Lung (tissue), 12 donors: ENCODE data around the gene IP6K3. TPM values are rescaled to one million over a fixed set of nuclear protein-coding genes. Genes with fewer than 3 reads are reported as not detected.

Source experiments
- ATAC-seq: fragments of 200-7000 bp; cut with Tn5 transposase; one replicate; pipeline ENCODE4 v1.9.1; 2020; ENCODE audit warnings: moderate number of reproducible peaks; ENCODE audit not compliant: insufficient read depth, low FRiP score
- DNase-seq, 3 donors: peaks; one replicate each; pipeline ENCODE4 v3.0.0-alpha.2; 2013 to 2017
- H3K27ac ChIP-seq, 2 donors: one replicate each; pipeline ENCODE4 v1.5.1; 2013; ENCODE audit warnings: mild to moderate bottlenecking in 2 of 2, moderate library complexity in 2 of 2, control low read depth in 1 of 2, inconsistent platforms in 1 of 2, low read depth in 1 of 2, low read length in 1 of 2
- H3K27me3 ChIP-seq, 3 donors: one replicate each; pipeline ENCODE4 v1.5.1; 2013; ENCODE audit warnings: low read length in 2 of 3; ENCODE audit not compliant: control insufficient read depth in 3 of 3, insufficient read depth in 3 of 3
- H3K36me3 ChIP-seq, 4 donors: one replicate each; pipeline ENCODE4 v1.5.1; 2013; ENCODE audit warnings: low read length in 4 of 4, mild to moderate bottlenecking in 1 of 4, moderate library complexity in 1 of 4; ENCODE audit not compliant: control insufficient read depth in 4 of 4, insufficient read depth in 4 of 4
- H3K4me1 ChIP-seq, 5 donors: one replicate each; pipeline ENCODE4 v1.5.1; 2013; ENCODE audit warnings: low read length in 5 of 5, mild to moderate bottlenecking in 2 of 5, moderate library complexity in 1 of 5; ENCODE audit not compliant: control insufficient read depth in 5 of 5, insufficient read depth in 5 of 5
- H3K4me3 ChIP-seq: one replicate; pipeline ENCODE4 v1.5.1; 2013; ENCODE audit warnings: mild to moderate bottlenecking, control low read depth, moderate library complexity
- H3K9ac ChIP-seq, 2 donors: one replicate each; pipeline ENCODE4 v1.5.1; 2013; ENCODE audit warnings: low read length in 2 of 2, control low read depth in 1 of 2; ENCODE audit not compliant: insufficient read depth in 1 of 2
- H3K9me3 ChIP-seq, 4 donors: one replicate each; pipeline ENCODE4 v1.5.1; 2013; ENCODE audit warnings: low read length in 3 of 4, mild to moderate bottlenecking in 1 of 4, moderate library complexity in 1 of 4; ENCODE audit not compliant: control insufficient read depth in 4 of 4, insufficient read depth in 3 of 4
- CTCF ChIP-seq: IDR thresholded peaks from 2 replicates; pipeline ENCODE4 v1.5.1; 2012; ENCODE audit warnings: mild to moderate bottlenecking; ENCODE audit errors: control extremely low read depth, extremely low read depth
- WGBS, 2 donors: extraction: QIAGEN DNeasy Blood & Tissue Kit; methylation state at CpG; one replicate each; pipeline ENCODE4 v1.1.7; 2013; 5-methylcytosine and 5-hydroxymethylcytosine counted together
- polyA plus RNA-seq, 2 donors: library from polyadenylated mRNA; stranded (reverse); fragments of 200-250 nt; gene quantifications; one replicate each; pipeline ENCODE4 v1.2.1, GENCODE V29; 2013
- total RNA-seq, 2 donors: library from RNA; depleted of rRNA in 1 of 2; stranded (reverse); fragments of >200 nt in 1 of 2; gene quantifications; one replicate each; pipeline ENCODE4 v1.2.1, GENCODE V29; 2014 to 2021
- donor health status: control.
- donor health status: control.
- donor health status: Bipolar disorder and iron deficiency.
- donor health status: healthy.
- donor health status: DM: yes; HTN: yes; CAD: no.

Gene IP6K3
- total and polyA plus RNA-seq, 4 donors: 1.3 to 3.9 (median 2.5) TPM

- 85 to 89% methylated on average over 10 of the region's 10 CpGs for WGBS, 2 donors
- Histone ChIP-seq H3K27me3 (no peaks in the 10 kb centered on the region), H3K27ac (peak overlapping the region in 1 of 2 donors; percentile 82), H3K4me1 (peaks cover 6 to 28% (median 9%) of the 10 kb centered on the region in 5 donors), H3K9ac (no peak overlapping the region), H3K4me3 (no peak overlapping the region), H3K9me3 (no peaks in the 10 kb centered on the region), H3K36me3 (peaks cover 0 to 8% (median 3%) of the 10 kb centered on the region in 4 donors)
- ATAC-seq (no peak), DNase-seq (peak in 1 of 3 donors; percentile 52)
- no peak for TF ChIP-seq CTCF
Observed at GRCh38 chr6:33709605-33710295, 37.0 kb downstream of the IP6K3 start.

GRCh38 chr6:33708516-33709204 is 38.0 kb downstream of the IP6K3 start:
- no peak for DNase-seq
- ATAC-seq: no peak
- no peak for TF ChIP-seq CTCF
- no peak overlapping the region for H3K9ac ChIP-seq
- WGBS, 2 donors: 95 to 97% methylated on average over 10 of the region's 10 CpGs
- no peaks in the 10 kb centered on the region for H3K9me3 ChIP-seq
- H3K27me3 ChIP-seq: no peaks in the 10 kb centered on the region
- no peak overlapping the region for H3K4me3 ChIP-seq
- H3K27ac ChIP-seq: peak overlapping the region in 1 of 2 donors; percentile 82
- H3K4me1 ChIP-seq: peaks cover 6 to 37% (median 9%) of the 10 kb centered on the region in 5 donors
- peaks cover 0 to 11% (median 3%) of the 10 kb centered on the region in 4 donors for H3K36me3 ChIP-seq

GRCh38 chr6:33707771-33708170 is 38.9 kb downstream of the IP6K3 start:
- ATAC-seq: no peak
- H3K9ac ChIP-seq: no peak overlapping the region
- H3K4me3 ChIP-seq: no peak overlapping the region
- WGBS, 2 donors: 93 to 94% methylated on average over 5 of the region's 5 CpGs
- H3K9me3 ChIP-seq: no peaks in the 10 kb centered on the region
- peaks cover 0 to 12% (median 3%) of the 10 kb centered on the region in 4 donors for H3K36me3 ChIP-seq
- TF ChIP-seq CTCF: no peak
- H3K27me3 ChIP-seq: no peaks in the 10 kb centered on the region
- H3K4me1 ChIP-seq: peaks cover 6 to 38% (median 9%) of the 10 kb centered on the region in 5 donors
- no peak for DNase-seq
- no peak overlapping the region for H3K27ac ChIP-seq
